ENCODE results near the gene CLN6. TPM values are rescaled to one million over a fixed set of nuclear protein-coding genes. Genes with fewer than 3 reads are reported as not detected.

The CLN6 gene
- total RNA-seq, 1 donor: 15.2 TPM

- H3K4me1 ChIP-seq (ENCODE audit: insufficient read depth, low read length): peaks cover 19% of the 10 kb centered on the region
- H3K4me2 ChIP-seq (ENCODE audit: insufficient read depth, low read length): peak overlapping the region; percentile 98
- peak overlapping the region; percentile 56 for H3K27ac ChIP-seq (ENCODE audit: low read depth, low read length)
- peaks cover 10% of the 10 kb centered on the region for H4K20me1 ChIP-seq (ENCODE audit: insufficient read depth, low read length)
- no peak for DNase-seq (ENCODE audit: insufficient read length, low spot score, missing footprints)
- H2AFZ ChIP-seq (ENCODE audit: low read length): peak overlapping the region; percentile 94
- H3K79me2 ChIP-seq (ENCODE audit: insufficient read depth, low read length): peaks cover 38% of the 10 kb centered on the region
- TF ChIP-seq CTCF (IDR thresholded peaks at IDR 0.05; ENCODE audit: extremely low read depth, low read depth, low read length): no peak
- no peaks in the 10 kb centered on the region for H3K36me3 ChIP-seq (ENCODE audit: insufficient read depth, low read length)
- peak overlapping the region; percentile 80 for H3K4me3 ChIP-seq (ENCODE audit: insufficient read depth, low read length)
- H3K9me3 ChIP-seq (ENCODE audit: low read depth, low read length): no peaks in the 10 kb centered on the region
- H3K27me3 ChIP-seq (ENCODE audit: insufficient read depth, low read length): no peaks in the 10 kb centered on the region
These were observed 901 bp upstream of the CLN6 start for GRCh38 chr15:68230157-68231100.

GRCh38 chr15:68228971-68229385 is 550 bp downstream of the CLN6 start:
- Histone ChIP-seq H4K20me1 (ENCODE audit: insufficient read depth, low read length) (peaks cover 10% of the 10 kb centered on the region), H3K27me3 (ENCODE audit: insufficient read depth, low read length) (no peaks in the 10 kb centered on the region), H3K27ac (ENCODE audit: low read depth, low read length) (peak overlapping the region; percentile 66), H3K4me2 (ENCODE audit: insufficient read depth, low read length) (peak overlapping the region; percentile 96), H3K4me3 (ENCODE audit: insufficient read depth, low read length) (peak overlapping the region; percentile 80), H3K9me3 (ENCODE audit: low read depth, low read length) (no peaks in the 10 kb centered on the region), H3K79me2 (ENCODE audit: insufficient read depth, low read length) (peaks cover 52% of the 10 kb centered on the region), H2AFZ (ENCODE audit: low read length) (peak overlapping the region; percentile 91), H3K36me3 (ENCODE audit: insufficient read depth, low read length) (no peaks in the 10 kb centered on the region), H3K4me1 (ENCODE audit: insufficient read depth, low read length) (peaks cover 19% of the 10 kb centered on the region)
- DNase-seq (ENCODE audit: insufficient read length, low spot score, missing footprints): peak; percentile 90
- no peak for TF ChIP-seq CTCF (IDR thresholded peaks at IDR 0.05; ENCODE audit: extremely low read depth, low read depth, low read length)

- Histone ChIP-seq H4K20me1 (ENCODE audit: insufficient read depth, low read length) (peaks cover 10% of the 10 kb centered on the region), H3K36me3 (ENCODE audit: insufficient read depth, low read length) (no peaks in the 10 kb centered on the region), H3K79me2 (ENCODE audit: insufficient read depth, low read length) (peaks cover 57% of the 10 kb centered on the region), H3K4me2 (ENCODE audit: insufficient read depth, low read length) (peak overlapping the region; percentile 96), H3K9me3 (ENCODE audit: low read depth, low read length) (no peaks in the 10 kb centered on the region), H2AFZ (ENCODE audit: low read length) (peak overlapping the region; percentile 91), H3K4me3 (ENCODE audit: insufficient read depth, low read length) (peak overlapping the region; percentile 80), H3K4me1 (ENCODE audit: insufficient read depth, low read length) (peaks cover 19% of the 10 kb centered on the region), H3K27ac (ENCODE audit: low read depth, low read length) (peak overlapping the region; percentile 66), H3K27me3 (ENCODE audit: insufficient read depth, low read length) (no peaks in the 10 kb centered on the region)
- TF ChIP-seq CTCF (IDR thresholded peaks at IDR 0.05; ENCODE audit: extremely low read depth, low read depth, low read length): no peak
- DNase-seq (ENCODE audit: insufficient read length, low spot score, missing footprints): peak; percentile 35
These were observed 1.2 kb downstream of the CLN6 start for GRCh38 chr15:68228143-68228970.
